Kidney capillary endothelial cell (primary cell): ENCODE data around the gene MYBPHL.
A peak's percentile ranks its signal among the peaks of the same experiment; 100 is the strongest.

Experiments
- DNase-seq: peaks from one replicate; pipeline ENCODE4 v3.0.0-alpha.2; 2018; ENCODE audit warnings: low spot score

Gene MYBPHL

DNA sequence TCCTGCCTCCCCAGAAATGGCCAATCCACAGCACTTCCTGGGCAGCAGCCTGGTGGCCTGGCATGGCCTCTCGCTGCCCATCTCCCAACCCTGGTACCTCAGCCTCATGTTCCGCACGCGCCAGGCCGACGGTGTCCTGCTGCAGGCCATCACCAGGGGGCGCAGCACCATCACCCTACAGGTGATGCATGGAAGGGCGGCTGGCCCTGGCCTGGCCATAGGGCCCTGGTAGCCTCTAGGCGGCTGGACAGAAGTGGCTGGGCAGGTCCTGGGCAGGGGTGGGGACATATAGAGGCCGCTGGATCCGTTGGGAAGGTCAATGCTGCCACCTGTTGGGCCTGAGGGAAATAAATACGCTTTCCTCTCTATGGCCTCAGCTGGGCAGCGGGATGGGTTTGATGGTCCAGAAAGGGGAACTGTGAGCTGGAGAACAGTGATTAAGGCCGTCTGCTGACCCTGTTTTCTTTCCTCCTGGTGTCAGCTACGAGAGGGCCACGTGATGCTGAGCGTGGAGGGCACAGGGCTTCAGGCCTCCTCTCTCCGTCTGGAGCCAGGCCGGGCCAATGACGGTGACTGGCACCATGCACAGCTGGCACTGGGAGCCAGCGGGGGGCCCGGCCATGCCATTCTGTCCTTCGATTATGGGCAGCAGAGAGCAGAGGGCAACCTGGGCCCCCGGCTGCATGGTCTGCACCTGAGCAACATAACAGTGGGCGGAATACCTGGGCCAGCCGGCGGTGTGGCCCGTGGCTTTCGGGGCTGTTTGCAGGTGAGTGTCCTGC lies 43.0 kb downstream of the MYBPHL start:
- DNase-seq, result peak; percentile 88

- DNase-seq, result no peak
Measured at GRCh38 chr1:109263234-109263596, 43.6 kb downstream of the MYBPHL start.

DNA sequence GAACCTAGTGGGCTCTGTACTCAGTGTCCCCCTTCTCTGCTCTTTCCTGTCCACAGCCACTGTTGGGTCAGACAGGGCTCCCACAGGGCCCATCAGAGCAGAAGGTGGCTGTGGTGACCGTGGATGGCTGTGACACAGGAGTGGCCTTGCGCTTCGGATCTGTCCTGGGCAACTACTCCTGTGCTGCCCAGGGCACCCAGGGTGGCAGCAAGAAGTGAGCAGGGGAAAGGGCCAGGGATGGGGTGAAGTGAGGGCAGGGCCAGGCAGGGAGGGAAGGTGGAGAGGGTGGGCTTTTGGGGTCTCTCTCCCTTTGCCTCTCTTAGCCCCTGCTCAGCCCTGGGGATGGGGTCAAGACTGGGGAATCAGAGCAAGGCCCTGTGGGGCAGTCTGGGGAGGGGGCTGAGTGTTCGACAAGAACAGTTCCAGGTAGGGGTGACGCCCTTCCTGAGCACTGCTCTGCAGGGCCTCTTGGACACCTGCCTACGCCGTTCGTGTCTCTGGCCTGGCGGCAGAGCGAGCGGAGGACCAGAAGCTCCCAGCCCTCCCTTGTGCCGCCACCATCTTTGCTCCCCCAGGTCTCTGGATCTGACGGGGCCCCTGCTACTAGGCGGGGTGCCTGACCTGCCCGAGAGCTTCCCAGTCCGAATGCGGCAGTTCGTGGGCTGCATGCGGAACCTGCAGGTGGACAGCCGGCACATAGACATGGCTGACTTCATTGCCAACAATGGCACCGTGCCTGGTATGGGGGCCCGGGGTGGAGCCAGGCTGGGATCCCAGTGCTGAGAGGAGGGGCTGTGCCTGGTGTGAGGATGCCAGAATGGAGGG lies 44.4 kb downstream of the MYBPHL start:
- no peak for DNase-seq

DNA sequence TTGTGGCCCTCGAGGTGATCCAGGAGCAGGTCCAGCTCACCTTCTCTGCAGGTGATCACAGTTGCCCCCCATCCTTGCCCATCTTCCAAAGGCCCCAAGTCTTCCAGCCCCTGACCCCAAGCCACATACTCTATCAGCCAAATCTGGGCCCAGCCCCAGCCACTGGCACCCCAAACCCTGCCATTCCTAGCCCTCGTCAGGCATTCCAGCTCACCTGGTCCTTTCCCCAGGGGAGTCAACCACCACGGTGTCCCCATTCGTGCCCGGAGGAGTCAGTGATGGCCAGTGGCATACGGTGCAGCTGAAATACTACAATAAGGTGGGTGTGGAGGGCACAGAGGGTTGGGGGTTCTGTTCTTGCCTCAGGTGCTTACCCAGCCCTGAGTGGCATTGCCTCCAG lies 45.2 kb downstream of the MYBPHL start:
- DNase-seq, result no peak

DNA sequence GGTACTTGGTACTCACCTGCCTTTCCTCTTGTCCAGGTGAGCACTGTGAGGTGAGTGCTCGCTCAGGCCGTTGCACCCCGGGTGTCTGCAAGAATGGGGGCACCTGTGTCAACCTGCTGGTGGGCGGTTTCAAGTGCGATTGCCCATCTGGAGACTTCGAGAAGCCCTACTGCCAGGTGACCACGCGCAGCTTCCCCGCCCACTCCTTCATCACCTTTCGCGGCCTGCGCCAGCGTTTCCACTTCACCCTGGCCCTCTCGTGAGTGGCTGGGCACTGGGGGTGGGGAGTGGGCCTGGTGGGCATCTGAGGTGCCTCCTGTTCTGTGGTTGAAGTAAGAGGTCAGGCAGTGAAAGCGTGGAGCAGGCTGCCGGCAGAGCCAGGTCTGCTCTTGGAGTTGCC lies 45.8 kb downstream of the MYBPHL start:
- DNase-seq, result no peak

GRCh38 chr1:109259674-109260557 lies 46.9 kb downstream of the MYBPHL start:
- no peak for DNase-seq

DNA sequence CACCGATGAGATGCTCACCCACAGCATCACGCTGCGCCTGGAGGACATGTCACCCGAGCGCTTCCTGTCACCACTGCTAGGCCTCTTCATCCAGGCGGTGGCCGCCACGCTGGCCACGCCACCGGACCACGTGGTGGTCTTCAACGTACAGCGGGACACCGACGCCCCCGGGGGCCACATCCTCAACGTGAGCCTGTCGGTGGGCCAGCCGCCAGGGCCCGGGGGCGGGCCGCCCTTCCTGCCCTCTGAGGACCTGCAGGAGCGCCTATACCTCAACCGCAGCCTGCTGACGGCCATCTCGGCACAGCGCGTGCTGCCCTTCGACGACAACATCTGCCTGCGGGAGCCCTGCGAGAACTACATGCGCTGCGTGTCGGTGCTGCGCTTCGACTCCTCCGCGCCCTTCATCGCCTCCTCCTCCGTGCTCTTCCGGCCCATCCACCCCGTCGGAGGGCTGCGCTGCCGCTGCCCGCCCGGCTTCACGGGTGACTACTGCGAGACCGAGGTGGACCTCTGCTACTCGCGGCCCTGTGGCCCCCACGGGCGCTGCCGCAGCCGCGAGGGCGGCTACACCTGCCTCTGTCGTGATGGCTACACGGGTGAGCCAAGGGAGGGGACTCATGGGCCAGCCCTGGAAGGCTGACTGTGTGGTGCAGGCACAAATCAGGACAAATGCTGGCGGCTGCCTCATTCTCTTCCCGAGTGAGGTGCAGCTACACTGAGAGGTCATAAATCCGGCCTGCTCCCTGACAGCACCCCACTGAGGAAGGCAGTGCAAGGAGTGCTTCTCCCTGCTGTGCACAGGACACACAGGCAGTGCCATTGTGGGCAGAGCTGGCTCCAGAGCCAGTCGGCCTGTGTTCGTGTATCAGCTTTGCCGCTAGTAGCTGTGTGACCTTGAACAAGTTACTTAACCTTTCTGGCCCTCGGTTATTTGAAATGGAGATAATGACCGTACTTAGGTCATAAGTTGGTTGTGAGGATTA lies 48.0 kb downstream of the MYBPHL start:
- no peak for DNase-seq

DNA sequence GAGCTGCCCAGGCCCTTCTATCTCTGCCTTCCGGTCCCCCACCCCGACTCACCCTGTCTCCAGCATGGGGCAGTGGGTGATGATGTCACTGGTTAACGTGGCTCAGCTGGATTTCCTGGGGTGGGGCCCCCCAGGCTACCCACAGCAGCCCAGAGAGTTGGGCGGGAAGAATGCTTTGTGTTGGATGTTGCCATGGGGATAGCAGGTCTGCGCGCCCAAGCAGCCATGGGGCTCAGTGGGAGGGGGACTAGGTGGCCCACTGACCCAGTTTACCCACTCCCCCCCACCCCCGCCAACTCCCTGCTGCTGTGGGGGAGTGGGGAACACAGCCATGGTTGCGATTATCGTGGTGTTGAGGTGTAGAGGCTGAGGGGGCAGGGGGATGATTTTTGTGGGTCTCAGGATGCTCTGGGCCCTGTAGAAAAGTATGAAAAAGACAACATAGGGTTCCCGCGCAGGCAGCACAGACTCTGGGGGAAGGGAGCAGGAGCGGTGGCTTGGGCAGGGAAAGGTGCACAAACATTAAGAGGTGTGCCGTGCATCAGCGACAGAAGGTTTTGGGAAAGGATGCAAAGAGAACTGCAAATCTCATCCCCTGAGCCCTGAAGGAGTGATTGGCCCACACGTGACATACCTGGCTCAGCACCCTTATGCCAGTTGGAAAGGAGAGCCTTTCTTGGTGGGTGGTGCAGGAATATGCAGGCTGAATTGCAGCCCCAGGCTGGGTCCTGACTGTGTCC lies 49.0 kb downstream of the MYBPHL start:
- no peak for DNase-seq

DNA sequence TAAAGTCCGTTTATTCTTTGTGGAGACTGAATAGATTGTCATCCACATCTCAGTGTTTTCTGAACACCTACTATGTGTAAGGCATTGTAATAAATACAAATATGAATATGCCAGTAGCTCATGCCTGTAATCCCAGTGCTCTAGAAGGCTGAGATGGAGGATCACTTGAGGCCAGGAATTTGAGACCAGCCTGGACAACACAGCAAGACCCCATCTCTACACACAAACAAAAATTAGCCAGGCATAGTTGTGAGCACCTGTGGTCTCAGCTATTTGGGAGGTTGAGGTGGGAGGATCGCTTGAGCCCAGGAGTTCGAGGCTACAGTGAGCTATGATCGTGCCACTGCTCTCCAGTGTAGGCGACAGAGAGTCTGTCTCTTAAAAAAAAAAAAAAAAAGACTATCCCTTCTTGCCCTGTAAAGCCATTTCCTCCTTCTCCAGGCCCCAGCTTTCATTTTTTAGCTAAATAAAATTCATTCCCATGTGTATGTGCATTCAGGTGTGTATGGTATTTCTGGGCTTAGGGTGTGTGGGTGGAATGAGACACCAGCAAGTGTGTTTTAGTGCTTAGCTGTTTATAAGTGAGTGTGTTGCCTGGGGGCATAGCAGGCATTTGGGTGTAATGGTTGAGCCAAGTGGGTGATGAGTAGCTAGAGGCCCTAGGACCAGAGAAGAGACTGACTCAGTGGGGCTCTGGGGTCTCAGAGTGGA lies 49.7 kb downstream of the MYBPHL start:
- no peak for DNase-seq

DNA sequence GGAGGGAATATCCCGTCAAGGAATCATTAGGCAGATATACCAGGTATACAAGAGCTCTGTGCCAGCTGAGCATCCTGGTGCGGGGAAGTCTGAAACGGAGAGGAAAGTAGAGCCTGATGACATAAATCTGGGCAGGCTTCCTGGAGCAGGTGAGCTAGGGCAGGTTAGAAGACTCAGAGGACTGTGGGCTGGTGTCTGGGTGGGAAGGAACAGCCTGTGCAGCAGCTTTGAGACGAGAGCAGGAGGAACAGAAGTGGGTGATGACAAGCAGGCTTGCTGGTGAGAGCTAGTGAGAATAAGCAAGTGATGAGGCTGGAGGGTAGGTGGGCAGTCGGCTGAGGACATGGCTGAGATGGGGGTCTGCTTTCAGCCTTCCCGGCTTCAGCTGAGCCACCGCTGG lies 50.7 kb downstream of the MYBPHL start:
- DNase-seq, result no peak

GRCh38 chr1:109255678-109256077 lies 51.1 kb downstream of the MYBPHL start:
- DNase-seq, result no peak

DNA sequence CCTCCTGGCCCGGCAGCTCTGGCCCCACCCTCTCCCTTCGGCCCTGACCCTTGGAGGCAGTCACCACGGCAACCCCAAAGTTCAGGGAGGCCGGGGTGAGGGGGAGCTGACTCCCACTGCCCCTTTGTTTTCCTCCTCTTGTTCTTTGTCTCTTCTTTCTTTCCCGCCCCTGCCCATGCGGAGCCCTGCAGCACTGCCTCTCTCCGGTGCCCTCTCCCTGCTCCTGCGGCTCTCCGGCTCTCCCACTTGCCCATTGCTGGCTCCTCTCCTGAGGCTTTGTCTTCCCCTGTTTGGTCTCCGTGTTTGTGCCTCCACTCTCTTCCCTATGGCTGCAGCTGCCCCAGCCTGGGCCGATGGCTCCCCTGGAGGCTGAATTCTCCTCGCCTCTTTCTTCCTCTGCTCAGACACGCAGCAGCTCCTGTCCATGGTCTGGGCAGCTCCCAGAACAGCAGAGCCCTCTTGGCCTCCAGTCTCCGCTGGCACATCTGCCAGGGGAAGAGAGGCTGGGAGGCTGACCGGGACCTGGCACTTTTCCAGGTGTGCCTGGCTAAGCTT lies 51.6 kb downstream of the MYBPHL start:
- DNase-seq, result no peak

DNA sequence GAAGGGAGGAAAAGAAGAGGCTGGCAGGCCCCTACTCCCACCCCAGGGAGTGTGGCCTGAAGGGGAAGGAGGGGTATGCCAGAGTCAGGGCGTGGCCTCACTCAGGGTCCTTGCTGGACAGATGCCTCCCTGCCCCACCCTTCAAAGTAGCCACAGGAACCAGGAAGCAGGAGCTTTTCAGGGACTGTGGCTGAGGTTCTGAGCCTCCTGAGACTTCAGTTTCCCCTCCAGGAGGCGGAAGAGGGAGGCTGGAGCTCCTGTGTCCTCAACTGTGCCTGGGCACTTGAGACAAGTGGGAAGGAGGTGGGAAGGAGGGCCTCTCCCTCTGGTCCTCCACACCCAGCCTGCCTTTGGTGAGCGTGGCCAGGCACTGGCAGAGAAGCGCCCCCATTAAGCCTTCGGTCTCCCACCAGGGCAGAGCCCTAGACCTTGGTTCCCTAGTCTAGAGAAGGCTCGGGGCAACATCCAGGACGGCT lies 52.2 kb downstream of the MYBPHL start:
- DNase-seq, result no peak

DNA sequence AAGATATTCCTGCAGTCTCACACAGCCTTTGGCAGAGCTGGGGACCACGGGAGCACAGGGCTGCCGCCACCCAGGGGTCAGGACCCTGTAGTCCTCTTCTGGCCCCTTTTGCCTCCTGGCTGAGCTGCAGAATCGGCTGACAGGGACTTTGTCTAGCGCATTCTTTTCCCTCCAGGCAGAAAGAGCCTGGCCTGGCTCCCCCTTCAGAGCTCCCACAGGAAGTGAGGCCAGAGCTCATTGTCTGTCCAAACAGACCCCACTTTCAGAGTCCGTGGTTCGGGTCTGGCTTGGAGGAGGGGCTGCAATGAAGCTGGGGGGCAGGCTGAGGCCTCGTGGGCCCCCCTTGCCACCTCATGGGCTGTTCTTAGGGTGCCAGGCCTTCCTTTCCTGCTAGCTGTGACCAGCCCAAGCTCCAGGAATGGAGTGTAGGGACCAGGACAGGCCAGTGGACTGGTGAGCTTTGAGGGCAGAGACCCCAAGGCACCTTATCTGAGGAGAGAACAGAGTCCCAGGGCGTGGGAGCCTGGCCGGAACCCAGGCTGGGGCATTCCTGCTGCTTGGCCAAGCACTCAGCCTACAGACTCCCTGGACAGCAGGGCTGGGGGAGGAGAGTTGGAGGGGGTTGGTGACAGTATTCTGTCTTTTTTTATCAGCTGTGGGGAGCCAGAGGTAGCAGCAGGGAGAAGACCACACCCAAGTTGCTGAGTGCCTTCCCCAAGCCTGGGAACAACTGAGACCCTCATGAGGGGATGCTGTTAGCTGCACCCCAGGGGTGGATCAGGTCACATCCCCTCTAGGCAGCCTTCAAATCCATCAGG lies 52.8 kb downstream of the MYBPHL start:
- no peak for DNase-seq

- DNase-seq, result no peak
Measured at GRCh38 chr1:109252893-109253802, 53.7 kb downstream of the MYBPHL start.

DNA sequence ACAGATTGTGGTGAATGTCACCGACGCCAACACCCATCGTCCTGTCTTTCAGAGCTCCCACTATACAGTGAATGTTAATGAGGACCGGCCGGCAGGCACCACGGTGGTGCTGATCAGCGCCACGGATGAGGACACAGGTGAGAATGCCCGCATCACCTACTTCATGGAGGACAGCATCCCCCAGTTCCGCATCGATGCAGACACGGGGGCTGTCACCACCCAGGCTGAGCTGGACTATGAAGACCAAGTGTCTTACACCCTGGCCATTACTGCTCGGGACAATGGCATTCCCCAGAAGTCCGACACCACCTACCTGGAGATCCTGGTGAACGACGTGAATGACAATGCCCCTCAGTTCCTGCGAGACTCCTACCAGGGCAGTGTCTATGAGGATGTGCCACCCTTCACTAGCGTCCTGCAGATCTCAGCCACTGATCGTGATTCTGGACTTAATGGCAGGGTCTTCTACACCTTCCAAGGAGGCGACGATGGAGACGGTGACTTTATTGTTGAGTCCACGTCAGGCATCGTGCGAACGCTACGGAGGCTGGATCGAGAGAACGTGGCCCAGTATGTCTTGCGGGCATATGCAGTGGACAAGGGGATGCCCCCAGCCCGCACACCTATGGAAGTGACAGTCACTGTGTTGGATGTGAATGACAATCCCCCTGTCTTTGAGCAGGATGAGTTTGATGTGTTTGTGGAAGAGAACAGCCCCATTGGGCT lies 54.5 kb downstream of the MYBPHL start:
- no peak for DNase-seq
